PC-9 (cell line): ENCODE measurements around the gene FOXP1. TPM values are rescaled to one million over a fixed set of nuclear protein-coding genes. Genes with fewer than 3 reads are reported as not detected.

Source experiments
- BruUV-seq: library from RNA; stranded (reverse); fragments of 400-500 nt; replicated peaks from 2 replicates; lab custom pipeline; 2021; lab: Mats Ljungman, UMichigan
- CTCF ChIA-PET: fragments of 300-600 bp; sonication (Branson Sonifier 250); formaldehyde crosslinking; loops from one replicate; lab custom pipeline; 2022; ENCODE audit warnings: antibody characterized with exemption; lab: Charles Lee
- POLR2A ChIA-PET: fragments of 300-600 bp; sonication (Branson Sonifier 250); formaldehyde crosslinking; loops from one replicate; lab custom pipeline; 2022; ENCODE audit warnings: antibody characterized with exemption; ENCODE audit not compliant: unreplicated experiment; lab: Charles Lee
- DNase-seq, 2 experiments: peaks; one replicate each; pipeline versions ENCODE4 v3.0.0 to v3.0.0-alpha.2; 2015 to 2022; ENCODE audit warnings: mixed read lengths in 1 of 2
- H2AFZ ChIP-seq: fragments of 200-600 bp; sonication (generic); 2 replicates; pipeline ENCODE4 v1.8.1; 2017; ENCODE audit warnings: antibody characterized with exemption
- H3F3A ChIP-seq: fragments of 200-600 bp; sonication (generic); 2 replicates; pipeline ENCODE4 v1.8.1; 2017; ENCODE audit warnings: antibody characterized with exemption, mild to moderate bottlenecking, low read depth; ENCODE audit not compliant: insufficient read depth
- H3K27ac ChIP-seq: fragments of 200-600 bp; sonication (generic); 2 replicates; pipeline ENCODE4 v1.6.1; 2016; ENCODE audit warnings: mixed run types
- H3K27me3 ChIP-seq: fragments of 200-600 bp; sonication (generic); 2 replicates; pipeline ENCODE4 v1.6.1; 2016; ENCODE audit warnings: low read depth, mixed run types; ENCODE audit not compliant: insufficient read depth
- H3K36me3 ChIP-seq: fragments of 200-600 bp; sonication (generic); 2 replicates; pipeline ENCODE4 v1.6.1; 2016; ENCODE audit warnings: low read depth, mixed run types
- H3K4me1 ChIP-seq: fragments of 200-600 bp; sonication (generic); replicated peaks from 2 replicates; pipeline ENCODE4 v1.6.1; 2016; ENCODE audit warnings: mixed run types; ENCODE audit not compliant: insufficient read depth
- H3K4me2 ChIP-seq: fragments of 200-600 bp; sonication (generic); 2 replicates; pipeline ENCODE4 v1.6.1; 2017; ENCODE audit warnings: mixed run types
- H3K4me3 ChIP-seq: fragments of 200-600 bp; sonication (generic); 2 replicates; pipeline ENCODE4 v1.6.1; 2016; ENCODE audit warnings: mixed run types
- H3K79me2 ChIP-seq: fragments of 200-600 bp; sonication (generic); 2 replicates; pipeline ENCODE4 v1.6.1; 2017; ENCODE audit warnings: low read depth, mixed run types
- H3K9me2 ChIP-seq: fragments of 200-600 bp; sonication (generic); 2 replicates; pipeline ENCODE4 v1.8.1; 2017; ENCODE audit warnings: mild to moderate bottlenecking; ENCODE audit not compliant: insufficient read depth
- H3K9me3 ChIP-seq: fragments of 200-600 bp; sonication (generic); 2 replicates; pipeline ENCODE4 v1.8.1; 2016; ENCODE audit warnings: low read depth; ENCODE audit not compliant: insufficient read depth
- H4K20me1 ChIP-seq: fragments of 200-600 bp; sonication (generic); 2 replicates; pipeline ENCODE4 v1.8.1; 2017; ENCODE audit not compliant: insufficient read depth
- EZH2 ChIP-seq: fragments of 200-600 bp; sonication (generic); IDR thresholded peaks from 2 replicates; pipeline ENCODE4 v1.8.0; 2017; ENCODE audit warnings: antibody characterized with exemption, low read depth
- intact Hi-C: fragments of 100-400 bp; cut with micrococcal nuclease; formaldehyde crosslinking; loops from one replicate; pipeline ENCODE4 v1.10.0; 2022; ENCODE audit not compliant: unreplicated experiment
- total RNA-seq: library from RNA; stranded (reverse); gene quantifications from 2 replicates; pipeline ENCODE4 v1.2.3, GENCODE V29; 2021
- TF ChIP-seq, protein P1 (sequence below): fragments of 200-600 bp; sonication (generic); conservative IDR thresholded peaks from 2 replicates; pipeline ENCODE4 v1.6.1; 2017; ENCODE audit warnings: mixed run types, antibody characterized with exemption, mild to moderate bottlenecking, moderate library complexity

FOXP1 gene
- total RNA-seq, 1 experiment from 2014 or later = 33.3 TPM

DNA sequence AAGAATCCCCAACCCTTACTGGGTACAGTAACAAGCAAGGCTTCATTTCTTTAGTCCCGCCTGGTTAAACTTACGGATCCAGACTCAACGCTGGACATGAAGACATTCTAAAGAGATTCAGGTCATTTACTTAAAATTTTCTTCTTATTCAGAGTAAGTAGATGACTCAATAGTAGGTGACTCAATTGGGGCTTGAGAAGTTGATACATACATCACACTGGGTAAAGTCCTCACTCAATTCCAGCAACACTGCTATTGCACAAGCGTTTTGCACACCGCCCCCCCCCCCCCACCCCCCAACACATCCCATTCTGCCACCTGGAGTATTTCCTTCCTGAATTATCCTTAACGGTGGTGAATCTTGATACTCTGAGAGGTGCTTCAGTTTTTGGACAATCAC, 610.0 kb downstream of the FOXP1 start:
- POLR2A ChIA-PET = no interaction called here
- no peak for DNase-seq

DNA sequence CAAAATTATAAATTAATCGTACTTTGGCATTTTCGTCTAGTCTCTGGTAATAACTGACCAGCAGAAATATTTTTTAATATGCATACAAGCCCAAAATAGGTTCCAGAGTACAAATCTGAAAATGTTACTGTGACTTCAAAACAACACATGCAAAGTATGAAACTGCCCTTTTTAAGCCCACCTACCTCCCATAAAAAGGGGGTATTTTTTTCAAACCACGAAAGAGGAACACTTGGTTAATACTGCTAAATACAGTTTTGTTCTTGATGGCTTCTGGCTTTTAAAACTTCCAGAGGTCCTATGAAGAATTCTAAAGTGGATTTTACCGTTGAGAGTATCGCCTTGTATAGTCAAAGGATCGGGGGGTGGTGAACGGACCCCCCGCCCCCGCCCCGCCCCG, 610.7 kb downstream of the FOXP1 start:
- Histone ChIP-seq H3K79me2 (no peaks in the 10 kb centered on the region), H3K4me1 (no peaks in the 10 kb centered on the region), H3K27me3 (no peaks in the 10 kb centered on the region), H3K9me2 (no peaks in the 10 kb centered on the region), H3K27ac (no peak overlapping the region), H3K9me3 (no peaks in the 10 kb centered on the region), H4K20me1 (no peaks in the 10 kb centered on the region), H3K4me3 (no peak overlapping the region), H3F3A (no peaks in the 10 kb centered on the region), H3K4me2 (no peak overlapping the region), H2AFZ (no peak overlapping the region), H3K36me3 (no peaks in the 10 kb centered on the region)
- TF ChIP-seq, protein P1, sequence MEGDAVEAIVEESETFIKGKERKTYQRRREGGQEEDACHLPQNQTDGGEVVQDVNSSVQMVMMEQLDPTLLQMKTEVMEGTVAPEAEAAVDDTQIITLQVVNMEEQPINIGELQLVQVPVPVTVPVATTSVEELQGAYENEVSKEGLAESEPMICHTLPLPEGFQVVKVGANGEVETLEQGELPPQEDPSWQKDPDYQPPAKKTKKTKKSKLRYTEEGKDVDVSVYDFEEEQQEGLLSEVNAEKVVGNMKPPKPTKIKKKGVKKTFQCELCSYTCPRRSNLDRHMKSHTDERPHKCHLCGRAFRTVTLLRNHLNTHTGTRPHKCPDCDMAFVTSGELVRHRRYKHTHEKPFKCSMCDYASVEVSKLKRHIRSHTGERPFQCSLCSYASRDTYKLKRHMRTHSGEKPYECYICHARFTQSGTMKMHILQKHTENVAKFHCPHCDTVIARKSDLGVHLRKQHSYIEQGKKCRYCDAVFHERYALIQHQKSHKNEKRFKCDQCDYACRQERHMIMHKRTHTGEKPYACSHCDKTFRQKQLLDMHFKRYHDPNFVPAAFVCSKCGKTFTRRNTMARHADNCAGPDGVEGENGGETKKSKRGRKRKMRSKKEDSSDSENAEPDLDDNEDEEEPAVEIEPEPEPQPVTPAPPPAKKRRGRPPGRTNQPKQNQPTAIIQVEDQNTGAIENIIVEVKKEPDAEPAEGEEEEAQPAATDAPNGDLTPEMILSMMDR = no peak
- TF ChIP-seq EZH2 = no peak
- no TSS peak for BruUV-seq
- ChIA-PET CTCF (no interaction called here), POLR2A (no interaction called here)
- DNase-seq = no peak
- intact Hi-C loops = no loop called here

More for the DNA sequence above, 610.0 kb downstream of the FOXP1 start:
- Histone ChIP-seq H4K20me1 (no peaks in the 10 kb centered on the region), H3K27me3 (no peaks in the 10 kb centered on the region), H2AFZ (no peak overlapping the region), H3K4me2 (no peak overlapping the region), H3K27ac (no peak overlapping the region), H3F3A (no peaks in the 10 kb centered on the region), H3K36me3 (no peaks in the 10 kb centered on the region), H3K9me2 (no peaks in the 10 kb centered on the region), H3K79me2 (no peaks in the 10 kb centered on the region), H3K4me3 (no peak overlapping the region), H3K9me3 (no peaks in the 10 kb centered on the region), H3K4me1 (no peaks in the 10 kb centered on the region)
- TF ChIP-seq, protein P1 = no peak
- no peak for TF ChIP-seq EZH2
- no TSS peak for BruUV-seq
- intact Hi-C loops = no loop called here
- CTCF ChIA-PET = no interaction called here

DNA sequence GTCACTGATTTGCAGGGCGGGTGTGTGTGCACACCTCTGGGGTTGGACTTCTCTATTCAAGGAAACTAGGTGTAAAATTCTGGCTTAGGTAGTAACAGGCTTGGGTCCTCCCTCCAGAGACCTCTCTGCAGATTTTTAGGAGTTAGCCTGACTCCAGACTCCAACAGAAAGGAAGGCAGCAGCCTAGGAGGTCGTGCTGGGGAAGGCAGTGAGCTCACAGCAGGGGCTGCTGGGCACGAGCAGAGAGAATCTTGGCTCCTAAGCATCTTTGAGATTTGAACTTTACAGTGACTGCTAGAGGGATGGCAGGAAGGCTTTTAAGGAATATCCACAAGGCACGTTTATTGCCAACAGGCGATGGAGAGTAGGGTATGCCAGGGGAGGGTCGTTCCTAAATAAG, 612.6 kb downstream of the FOXP1 start:
- no TSS peak for BruUV-seq
- POLR2A ChIA-PET = no interaction called here

More for the DNA sequence above, 612.6 kb downstream of the FOXP1 start:
- H3K9me3 ChIP-seq = no peaks in the 10 kb centered on the region
- no peaks in the 10 kb centered on the region for H3K4me1 ChIP-seq
- H3K27me3 ChIP-seq = no peaks in the 10 kb centered on the region
- no peaks in the 10 kb centered on the region for H4K20me1 ChIP-seq
- H3K4me3 ChIP-seq = no peak overlapping the region
- CTCF ChIA-PET = no interaction called here
- no peak overlapping the region for H3K4me2 ChIP-seq
- no peaks in the 10 kb centered on the region for H3K9me2 ChIP-seq
- no peak for DNase-seq
- intact Hi-C loops = no loop called here
- no peaks in the 10 kb centered on the region for H3K36me3 ChIP-seq
- H2AFZ ChIP-seq = no peak overlapping the region
- no peak for TF ChIP-seq EZH2
- TF ChIP-seq, protein P1 = no peak
- no peaks in the 10 kb centered on the region for H3F3A ChIP-seq
- H3K27ac ChIP-seq = no peak overlapping the region
- H3K79me2 ChIP-seq = no peaks in the 10 kb centered on the region
